GM23338 (cell line): ENCODE measurements around the gene ABCC1. TPM values are rescaled to one million over a fixed set of nuclear protein-coding genes. Genes with fewer than 3 reads are reported as not detected.

Experiments used
- ATAC-seq: fragments of 200-7000 bp; cut with Tn5 transposase; 3 replicates; pipeline ENCODE4 v1.9.1; 2020
- DNase-seq: peaks from one replicate; pipeline ENCODE4 v3.0.0-alpha.2; 2015; ENCODE audit warnings: low spot score
- H2AFZ ChIP-seq: fragments of 200-600 bp; sonication (generic); 2 replicates; pipeline ENCODE4 v1.8.0; 2016; ENCODE audit warnings: antibody characterized with exemption, mild to moderate bottlenecking, moderate library complexity
- H3F3A ChIP-seq: fragments of 200-600 bp; sonication (generic); replicated peaks from 2 replicates; pipeline ENCODE4 v1.8.0; 2017; ENCODE audit warnings: antibody characterized with exemption, mixed run types, low read depth
- H3K27ac ChIP-seq: fragments of 200-600 bp; sonication (generic); 2 replicates; pipeline ENCODE4 v1.6.1; 2016; ENCODE audit warnings: low read depth
- H3K27me3 ChIP-seq: fragments of 200-600 bp; sonication (generic); 2 replicates; pipeline ENCODE4 v1.8.0; 2016; ENCODE audit warnings: mild to moderate bottlenecking, mixed run types, moderate library complexity; ENCODE audit not compliant: insufficient read depth
- H3K36me3 ChIP-seq: fragments of 200-600 bp; sonication (generic); 2 replicates; pipeline ENCODE4 v1.8.0; 2016; ENCODE audit warnings: mild to moderate bottlenecking; ENCODE audit not compliant: insufficient read depth
- H3K4me1 ChIP-seq: fragments of 200-600 bp; sonication (generic); 2 replicates; pipeline ENCODE4 v1.8.0; 2016; ENCODE audit warnings: mild to moderate bottlenecking, moderate library complexity; ENCODE audit not compliant: insufficient read depth
- H3K4me2 ChIP-seq: fragments of 200-600 bp; sonication (generic); 2 replicates; pipeline ENCODE4 v1.7.1; 2017; ENCODE audit warnings: mixed run types
- H3K4me3 ChIP-seq: fragments of 200-600 bp; sonication (generic); 2 replicates; pipeline ENCODE4 v1.6.1; 2016; ENCODE audit warnings: mixed run types
- H3K79me2 ChIP-seq: fragments of 200-600 bp; sonication (generic); replicated peaks from 2 replicates; pipeline ENCODE4 v1.8.0; 2017; ENCODE audit warnings: mild to moderate bottlenecking; ENCODE audit not compliant: insufficient read depth
- H3K9me2 ChIP-seq: fragments of 200-600 bp; sonication (generic); 2 replicates; pipeline ENCODE4 v1.8.0; 2017; ENCODE audit not compliant: insufficient read depth
- H4K20me1 ChIP-seq: fragments of 200-600 bp; sonication (generic); replicated peaks from 2 replicates; pipeline ENCODE4 v1.8.0; 2017; ENCODE audit warnings: mild to moderate bottlenecking; ENCODE audit not compliant: insufficient read depth
- H3K27ac Mint-ChIP-seq: 2 replicates; pipeline ENCODE4 v1.8.0; 2020; ENCODE audit warnings: inconsistent platforms, mild to moderate bottlenecking, moderate library complexity, mixed read lengths
- H3K27me3 Mint-ChIP-seq: 3 replicates; pipeline ENCODE4 v1.8.0; 2022; ENCODE audit warnings: low read depth, mild to moderate bottlenecking, moderate library complexity, mixed read lengths, inconsistent platforms; ENCODE audit not compliant: insufficient read depth, poor library complexity
- H3K36me3 Mint-ChIP-seq: 3 replicates; pipeline ENCODE4 v1.8.0; 2021; ENCODE audit warnings: low read depth, mild to moderate bottlenecking, inconsistent platforms, moderate library complexity, mixed read lengths
- H3K4me1 Mint-ChIP-seq: 3 replicates; pipeline ENCODE4 v1.8.0; 2020; ENCODE audit warnings: mild to moderate bottlenecking, inconsistent platforms, mixed read lengths
- H3K4me3 Mint-ChIP-seq: 3 replicates; pipeline ENCODE4 v1.8.0; 2021; ENCODE audit warnings: moderate library complexity, mild to moderate bottlenecking, inconsistent platforms, mixed read lengths
- H3K9me3 Mint-ChIP-seq: 3 replicates; pipeline ENCODE4 v1.8.0; 2020; ENCODE audit warnings: moderate library complexity, mild to moderate bottlenecking, inconsistent platforms, mixed read lengths
- CREB1 ChIP-seq: fragments of 250-450 bp; sonication (Bioruptor Pico); IDR thresholded peaks from 2 replicates; pipeline ENCODE4 v1.5.0; 2020; ENCODE audit warnings: low read depth, mild to moderate bottlenecking, moderate library complexity
- CTCF ChIP-seq, 2 experiments: fragments of 200-600 bp in 1 of 2; sonication (generic) in 1 of 2; conservative IDR thresholded peaks; 2 replicates each; pipeline versions ENCODE4 v1.5.1 to v1.6.1; 2016 to 2017; ENCODE audit warnings: antibody characterized with exemption in 2 of 2, low read depth in 2 of 2, mild to moderate bottlenecking in 2 of 2, moderate library complexity in 1 of 2
- EZH2phosphoT487 ChIP-seq: fragments of 200-600 bp; sonication (generic); IDR thresholded peaks from one replicate; pipeline ENCODE4 v1.8.1; 2018; ENCODE audit warnings: antibody characterized with exemption; ENCODE audit not compliant: unreplicated experiment
- POLR2AphosphoS5 ChIP-seq: IDR thresholded peaks from 2 replicates; pipeline ENCODE4 v1.6.1; 2016; ENCODE audit warnings: antibody characterized with exemption, low read depth
- REST ChIP-seq: IDR thresholded peaks from one replicate; pipeline ENCODE4 v1.6.1; 2018; ENCODE audit warnings: antibody characterized with exemption; ENCODE audit not compliant: unreplicated experiment
- STAT1 ChIP-seq: IDR thresholded peaks from one replicate; pipeline ENCODE4 v1.6.1; 2016; ENCODE audit warnings: antibody characterized with exemption; ENCODE audit not compliant: unreplicated experiment
- ZNF331 ChIP-seq: fragments of 250-450 bp; sonication (Bioruptor Pico); IDR thresholded peaks from 2 replicates; pipeline ENCODE4 v1.5.0; 2020; ENCODE audit warnings: low read depth, mild to moderate bottlenecking, moderate library complexity
- polyA plus RNA-seq: library from polyadenylated mRNA; unstranded; fragments of >200 nt; fragmentation: Nextera tagmentation; extraction: Ambion mirVana; gene quantifications from 2 replicates; pipeline ENCODE4 v1.2.1, GENCODE V29; 2016
- total RNA-seq: library from RNA; depleted of rRNA; stranded (reverse); fragments of >200 nt; shearing (Covaris generic); gene quantifications from 2 replicates; pipeline ENCODE4 v1.2.3, GENCODE V29; 2014

The ABCC1 gene
- total and polyA plus RNA-seq, 2 experiments from 2014 or later = 11.0 to 46.6 TPM

GRCh38 chr16:16186820-16187219 lies 237.4 kb downstream of the ABCC1 start (continued):
- TF ChIP-seq REST = no peak

- H3K9me3 Mint-ChIP-seq = no peaks in the 10 kb centered on the region
- H2AFZ ChIP-seq = no peak overlapping the region
- H3K27me3 Mint-ChIP-seq = peaks cover 10% of the 10 kb centered on the region
- no peak overlapping the region for H3K27ac ChIP-seq
- no peak for DNase-seq
- no peaks in the 10 kb centered on the region for H3F3A ChIP-seq
- no peak overlapping the region for H3K4me2 ChIP-seq
- no peaks in the 10 kb centered on the region for H3K9me2 ChIP-seq
- TF ChIP-seq ZNF331 (CRISPR knock-in tag) (no peak), CTCF (conservative IDR thresholded peaks at IDR 0.05; ENCODE audit: low read depth in 2 of 2) (no peak), STAT1 (no peak), POLR2AphosphoS5 (no peak), CREB1 (CRISPR knock-in tag) (no peak), EZH2phosphoT487 (no peak), REST (no peak)
- no peaks in the 10 kb centered on the region for H4K20me1 ChIP-seq
- H3K4me1 Mint-ChIP-seq = peaks cover 8% of the 10 kb centered on the region
- no peaks in the 10 kb centered on the region for H3K4me1 ChIP-seq
- H3K36me3 Mint-ChIP-seq = no peaks in the 10 kb centered on the region
- H3K4me3 Mint-ChIP-seq = no peak overlapping the region
- no peak overlapping the region for H3K27ac Mint-ChIP-seq
- H3K4me3 ChIP-seq = no peak overlapping the region
- H3K27me3 ChIP-seq = no peaks in the 10 kb centered on the region
- H3K79me2 ChIP-seq = no peaks in the 10 kb centered on the region
- ATAC-seq = no peak
- H3K36me3 ChIP-seq = no peaks in the 10 kb centered on the region
Measured at GRCh38 chr16:16188827-16189226, 239.4 kb downstream of the ABCC1 start.
